Testis (tissue), 2 donors: ENCODE data around the gene NUBPL.

Experiments used
- CTCF ChIP-seq, 3 experiments: fragments of 450-650 bp in 2 of 3; fragments of 200-600 bp in 1 of 3; sonication (generic) in 1 of 3; IDR thresholded peaks; one replicate each; pipeline ENCODE4 v1.5.1; 2016 to 2019; ENCODE audit warnings: antibody characterized with exemption in 3 of 3, mild to moderate bottlenecking in 2 of 3, moderate library complexity in 1 of 3
- POLR2A ChIP-seq: fragments of 450-650 bp; IDR thresholded peaks from one replicate; pipeline ENCODE4 v1.6.1; 2017; ENCODE audit warnings: antibody characterized with exemption, mild to moderate bottlenecking, moderate library complexity

DNA sequence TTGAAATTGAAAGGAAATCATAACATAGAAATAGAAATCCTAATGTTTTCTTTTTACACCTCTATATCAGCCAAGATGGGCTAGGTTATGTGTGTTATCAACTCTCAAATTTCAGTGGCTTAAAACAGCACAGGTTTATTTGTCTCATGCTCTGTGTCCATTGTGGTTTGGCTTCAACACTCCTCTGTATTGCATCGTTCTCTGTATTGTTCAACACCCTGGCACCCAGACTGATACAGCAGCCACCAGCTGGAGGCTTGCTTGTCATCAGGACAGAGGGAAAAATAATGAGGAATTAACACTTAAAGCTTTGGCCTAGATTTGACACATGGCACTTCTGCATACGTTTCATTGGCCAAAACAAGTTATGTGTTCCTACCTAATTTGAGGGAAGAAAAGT lies 281.7 kb downstream of the NUBPL start:
- no peak for TF ChIP-seq CTCF (IDR thresholded peaks at IDR 0.05)
- no peak for TF ChIP-seq POLR2A
